PC-3 (cell line): ENCODE data around the gene CAMTA1. TPM values are rescaled to one million over a fixed set of nuclear protein-coding genes. Genes with fewer than 3 reads are reported as not detected.

Source experiments
- ATAC-seq: fragments of 200-7000 bp; cut with Tn5 transposase; 2 replicates; pipeline ENCODE4 v1.9.1; 2020; ENCODE audit warnings: mild to moderate bottlenecking, moderate library complexity
- BruUV-seq: library from RNA; stranded (reverse); fragments of 400-500 nt; replicated peaks from 2 replicates; lab custom pipeline; 2021; lab: Mats Ljungman, UMichigan
- CTCF ChIA-PET: fragments of 300-600 bp; sonication (Branson Sonifier 250); formaldehyde crosslinking; loops from one replicate; lab custom pipeline; 2022; ENCODE audit warnings: antibody characterized with exemption; lab: Charles Lee
- POLR2A ChIA-PET: fragments of 300-600 bp; sonication (Branson Sonifier 250); formaldehyde crosslinking; loops from one replicate; lab custom pipeline; 2022; ENCODE audit warnings: antibody characterized with exemption; ENCODE audit not compliant: unreplicated experiment; lab: Charles Lee
- DNase-seq: peaks from one replicate; pipeline ENCODE4 v3.0.0-alpha.2; 2015
- H2AFZ ChIP-seq: fragments of 300-600 bp; sonication (generic); 2 replicates; pipeline ENCODE4 v1.6.0; 2016; ENCODE audit warnings: antibody characterized with exemption, low read length
- H3F3A ChIP-seq: fragments of 300-600 bp; sonication (generic); one replicate; pipeline ENCODE4 v1.6.0; 2017; ENCODE audit warnings: antibody characterized with exemption, low read length, control low read depth, mild to moderate bottlenecking; ENCODE audit not compliant: unreplicated experiment
- H3K27ac ChIP-seq: fragments of 300-600 bp; sonication (generic); 2 replicates; pipeline ENCODE4 v1.5.1; 2016; ENCODE audit warnings: mild to moderate bottlenecking, low read length
- H3K27me3 ChIP-seq: fragments of 300-600 bp; sonication (generic); 2 replicates; pipeline ENCODE4 v1.6.1; 2016; ENCODE audit warnings: low read length, mixed read lengths
- H3K36me3 ChIP-seq: fragments of 300-600 bp; sonication (generic); 2 replicates; pipeline ENCODE4 v1.6.1; 2016; ENCODE audit warnings: low read depth, mixed run types, low read length, mixed read lengths
- H3K4me1 ChIP-seq: fragments of 300-600 bp; sonication (generic); 2 replicates; pipeline ENCODE4 v1.5.1; 2016; ENCODE audit warnings: low read length; ENCODE audit not compliant: insufficient read depth
- H3K4me2 ChIP-seq: fragments of 300-600 bp; sonication (generic); 2 replicates; pipeline ENCODE4 v1.6.0; 2016; ENCODE audit warnings: low read length
- H3K4me3 ChIP-seq: fragments of 300-600 bp; sonication (generic); 2 replicates; pipeline ENCODE4 v1.5.1; 2016; ENCODE audit warnings: mild to moderate bottlenecking, low read length, mixed read lengths
- H3K79me2 ChIP-seq: fragments of 300-600 bp; sonication (generic); 2 replicates; pipeline ENCODE4 v1.6.1; 2017; ENCODE audit warnings: low read length, mixed read lengths
- H3K9ac ChIP-seq: fragments of 300-600 bp; sonication (generic); 2 replicates; pipeline ENCODE4 v1.6.0; 2016; ENCODE audit warnings: mild to moderate bottlenecking, low read length
- H3K9me2 ChIP-seq: fragments of 300-600 bp; sonication (generic); replicated peaks from 2 replicates; pipeline ENCODE4 v1.6.1; 2016; ENCODE audit warnings: mixed run types, low read length, mixed read lengths
- H3K9me3 ChIP-seq: fragments of 300-600 bp; sonication (generic); 2 replicates; pipeline ENCODE4 v1.6.1; 2016; ENCODE audit warnings: low read length, mixed read lengths
- H4K20me1 ChIP-seq: fragments of 300-600 bp; sonication (generic); 2 replicates; pipeline ENCODE4 v1.6.1; 2016; ENCODE audit warnings: low read length, mixed read lengths
- CTCF ChIP-seq: fragments of 300-600 bp; sonication (generic); conservative IDR thresholded peaks from 2 replicates; pipeline ENCODE4 v1.5.1; 2017; ENCODE audit warnings: antibody characterized with exemption, low read depth, mild to moderate bottlenecking, low read length
- EZH2 ChIP-seq: fragments of 300-600 bp; sonication (generic); IDR thresholded peaks from one replicate; pipeline ENCODE4 v1.6.1; 2017; ENCODE audit warnings: antibody characterized with exemption, mild to moderate bottlenecking, low read length; ENCODE audit not compliant: unreplicated experiment
- EZH2phosphoT487 ChIP-seq: fragments of 300-600 bp; sonication (generic); IDR thresholded peaks from 2 replicates; pipeline ENCODE4 v1.6.1; 2018; ENCODE audit warnings: mild to moderate bottlenecking, antibody characterized with exemption, low read length, borderline replicate concordance
- intact Hi-C: fragments of 100-400 bp; cut with micrococcal nuclease; formaldehyde crosslinking; loops from 2 replicates; pipeline ENCODE4 v1.9.0; 2023
- total RNA-seq: library from RNA; depleted of rRNA; stranded (reverse); fragments of >200 nt; gene quantifications from 2 replicates; pipeline ENCODE4 v1.2.3, GENCODE V29; 2014

Gene CAMTA1
- total RNA-seq, 1 experiment from 2014 or later = 40.8 TPM

- Histone ChIP-seq H3K36me3 (no peaks in the 10 kb centered on the region), H3K4me1 (no peaks in the 10 kb centered on the region), H3K27me3 (peaks cover 37% of the 10 kb centered on the region), H3K9ac (no peak overlapping the region), H3K79me2 (no peaks in the 10 kb centered on the region), H3F3A (no peaks in the 10 kb centered on the region), H3K4me3 (no peak overlapping the region), H3K9me3 (no peaks in the 10 kb centered on the region), H4K20me1 (no peaks in the 10 kb centered on the region), H2AFZ (no peak overlapping the region), H3K4me2 (no peak overlapping the region), H3K9me2 (no peaks in the 10 kb centered on the region), H3K27ac (no peak overlapping the region)
- intact Hi-C loops = no loop called here
- TF ChIP-seq EZH2phosphoT487 (no peak), EZH2 (no peak), CTCF (no peak)
- CTCF ChIA-PET = no interaction called here
- DNase-seq (peak; percentile 5), ATAC-seq (no peak)
- BruUV-seq = no TSS peak
- POLR2A ChIA-PET = no interaction called here
Measured at GRCh38 chr1:7526196-7526866, 741.1 kb downstream of the CAMTA1 start.

GRCh38 chr1:7526867-7527732, 741.8 kb downstream of the CAMTA1 start:
- no peaks in the 10 kb centered on the region for H3K79me2 ChIP-seq
- intact Hi-C loops = no loop called here
- no peak overlapping the region for H3K4me3 ChIP-seq
- DNase-seq = no peak
- no peak overlapping the region for H2AFZ ChIP-seq
- H3K9ac ChIP-seq = no peak overlapping the region
- peaks cover 38% of the 10 kb centered on the region for H3K27me3 ChIP-seq
- no peaks in the 10 kb centered on the region for H3K4me1 ChIP-seq
- no TSS peak for BruUV-seq
- no peaks in the 10 kb centered on the region for H3K9me3 ChIP-seq
- no peak overlapping the region for H3K27ac ChIP-seq
- TF ChIP-seq CTCF (no peak), EZH2phosphoT487 (no peak), EZH2 (no peak)
- H3K36me3 ChIP-seq = no peaks in the 10 kb centered on the region
- ChIA-PET CTCF (no interaction called here), POLR2A (no interaction called here)
- no peaks in the 10 kb centered on the region for H3K9me2 ChIP-seq
- ATAC-seq = no peak
- H4K20me1 ChIP-seq = no peaks in the 10 kb centered on the region
- no peak overlapping the region for H3K4me2 ChIP-seq
- H3F3A ChIP-seq = no peaks in the 10 kb centered on the region

GRCh38 chr1:7527733-7528045, 742.4 kb downstream of the CAMTA1 start:
- Histone ChIP-seq H3K4me1 (no peaks in the 10 kb centered on the region), H3K9me2 (no peaks in the 10 kb centered on the region), H3F3A (no peaks in the 10 kb centered on the region), H4K20me1 (no peaks in the 10 kb centered on the region), H3K9ac (no peak overlapping the region), H3K9me3 (no peaks in the 10 kb centered on the region), H2AFZ (no peak overlapping the region), H3K4me2 (no peak overlapping the region), H3K27me3 (peaks cover 36% of the 10 kb centered on the region), H3K36me3 (no peaks in the 10 kb centered on the region), H3K4me3 (no peak overlapping the region), H3K79me2 (no peaks in the 10 kb centered on the region), H3K27ac (no peak overlapping the region)
- intact Hi-C loops = no loop called here
- TF ChIP-seq EZH2 = no peak
- no peak for TF ChIP-seq EZH2phosphoT487
- TF ChIP-seq CTCF = no peak
- ChIA-PET CTCF (no interaction called here), POLR2A (no interaction called here)
- BruUV-seq = no TSS peak
- DNase-seq (no peak), ATAC-seq (no peak)
